GM19239 (cell line): Measurements from ENCODE around the gene CPAMD8.
"Not testable (repeated sequence)": the region's sequence is repeated elsewhere in the genome, so short reads cannot be mapped to it uniquely, and the experiment has no call there.

Experiments
- DNase-seq: peaks from one replicate; pipeline ENCODE4 v3.0.0; 2011; ENCODE audit warnings: low spot score; ENCODE audit not compliant: insufficient read length
- FAIRE-seq: peaks from 2 replicates; lab custom pipeline; 2011; peaks lifted over from hg19 to GRCh38; lab: Jason Lieb, UNC

The CPAMD8 gene

DNA sequence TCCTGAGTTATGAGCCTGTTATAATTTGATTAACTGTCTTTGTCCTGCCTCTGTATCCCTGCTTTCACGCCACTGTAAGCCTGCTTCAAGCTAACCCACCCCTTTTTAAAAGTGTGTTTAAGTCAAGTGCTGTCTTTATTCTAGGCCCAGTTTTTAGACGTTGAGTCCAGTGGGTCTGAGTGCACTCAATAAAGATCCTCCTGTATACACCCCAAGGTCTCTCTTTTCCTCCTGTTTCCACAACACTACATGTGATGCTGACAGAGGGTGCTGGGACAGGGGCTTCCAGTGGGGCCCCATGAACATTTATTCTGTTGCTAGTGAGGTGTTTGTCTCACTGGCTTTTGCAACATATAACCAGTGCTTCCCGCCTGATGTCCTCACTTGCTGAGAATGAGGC lies 144.5 kb downstream of the CPAMD8 start:
- DNase-seq, result no peak
- FAIRE-seq, result no peak

DNA sequence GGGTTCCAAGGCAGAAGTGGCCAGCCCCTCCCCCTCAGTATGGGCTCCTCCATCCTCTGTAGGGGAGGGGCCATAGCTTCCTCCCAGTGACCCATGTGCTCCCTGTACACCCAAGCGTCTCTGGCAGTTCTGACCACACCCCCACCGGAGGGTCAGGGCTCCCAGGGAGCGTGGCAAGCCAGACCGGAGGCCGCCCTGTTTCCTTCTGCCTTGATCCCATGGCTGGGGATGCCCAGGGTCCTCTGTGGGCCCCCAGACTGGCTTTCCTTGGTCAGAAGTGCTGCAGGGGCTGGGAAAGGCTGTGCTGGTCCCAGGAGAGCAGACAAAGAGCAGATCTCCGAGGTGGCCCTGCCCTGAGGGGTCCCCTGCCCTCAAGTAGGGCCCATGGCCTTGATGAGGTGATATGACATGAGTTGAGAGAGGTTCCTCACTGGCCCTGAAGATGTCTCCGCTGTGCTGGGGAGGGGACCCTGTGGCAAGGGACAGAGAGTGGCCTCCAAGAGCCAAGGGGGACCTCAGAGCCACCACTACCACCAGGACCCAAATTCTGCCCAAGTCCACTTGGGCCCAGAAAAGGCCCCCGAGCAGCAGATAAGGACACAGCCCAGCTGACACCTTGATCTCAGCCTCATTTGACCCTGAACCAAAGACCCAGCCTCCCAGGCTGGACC lies 145.6 kb downstream of the CPAMD8 start:
- DNase-seq, result no peak
- no peak for FAIRE-seq

DNA sequence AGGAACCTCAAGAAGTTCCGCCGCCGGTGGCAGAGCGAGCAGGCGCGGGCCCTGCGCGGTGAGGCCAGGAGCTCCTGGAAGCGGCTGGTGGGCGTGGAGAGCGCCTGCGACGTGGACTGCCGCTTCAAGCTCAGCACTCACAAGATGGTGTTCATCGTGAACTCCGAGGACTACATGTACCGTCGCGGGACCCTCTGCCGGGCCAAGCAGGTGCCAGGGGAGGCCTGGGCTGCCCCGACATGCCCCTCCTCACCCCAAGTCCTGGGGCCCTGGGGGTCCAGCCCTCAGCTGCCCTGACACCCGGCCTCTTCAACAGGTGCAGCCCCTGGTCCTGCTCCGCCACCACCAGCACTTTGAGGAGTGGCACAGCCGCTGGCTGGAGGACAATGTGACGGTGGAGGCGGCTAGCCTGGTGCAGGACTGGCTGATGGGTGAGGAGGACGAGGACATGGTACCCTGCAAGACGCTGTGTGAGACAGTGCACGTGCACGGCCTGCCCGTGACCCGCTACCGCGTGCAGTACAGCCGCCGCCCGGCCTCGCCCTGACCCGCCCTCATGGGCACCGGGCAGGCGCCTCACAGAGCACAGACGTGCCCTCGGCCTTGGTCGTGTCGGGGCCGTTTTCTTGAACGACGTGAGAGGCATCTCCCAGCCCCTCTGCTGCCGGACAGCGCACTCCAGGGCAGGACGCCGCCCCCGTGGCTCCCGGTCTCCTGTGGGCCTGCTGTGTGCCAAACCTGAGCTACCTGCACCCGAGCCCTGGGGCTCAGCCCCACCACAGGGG lies 148.2 kb downstream of the CPAMD8 start:
- FAIRE-seq, result no peak
- DNase-seq, result no peak

DNA sequence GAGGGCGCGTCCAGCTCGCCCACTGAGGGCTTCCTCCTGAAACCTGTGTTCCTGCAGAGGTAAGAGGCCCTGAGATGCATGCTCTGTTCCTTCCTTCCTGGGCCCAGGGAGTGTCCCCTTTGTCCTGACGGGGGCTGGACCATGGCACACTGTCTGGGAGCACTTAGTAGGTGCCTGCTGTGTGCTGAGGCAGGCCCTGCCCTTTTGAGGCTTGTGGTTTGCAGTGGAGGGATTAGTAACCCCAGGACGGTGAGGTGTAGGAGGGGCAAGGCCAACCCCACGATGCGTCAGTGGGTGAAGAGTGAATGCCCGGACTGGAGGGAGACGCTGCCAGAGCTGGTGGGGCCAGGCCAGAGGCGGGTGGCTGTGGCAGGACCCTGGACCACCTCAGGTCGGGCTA lies 149.0 kb downstream of the CPAMD8 start:
- DNase-seq, result no peak

DNA sequence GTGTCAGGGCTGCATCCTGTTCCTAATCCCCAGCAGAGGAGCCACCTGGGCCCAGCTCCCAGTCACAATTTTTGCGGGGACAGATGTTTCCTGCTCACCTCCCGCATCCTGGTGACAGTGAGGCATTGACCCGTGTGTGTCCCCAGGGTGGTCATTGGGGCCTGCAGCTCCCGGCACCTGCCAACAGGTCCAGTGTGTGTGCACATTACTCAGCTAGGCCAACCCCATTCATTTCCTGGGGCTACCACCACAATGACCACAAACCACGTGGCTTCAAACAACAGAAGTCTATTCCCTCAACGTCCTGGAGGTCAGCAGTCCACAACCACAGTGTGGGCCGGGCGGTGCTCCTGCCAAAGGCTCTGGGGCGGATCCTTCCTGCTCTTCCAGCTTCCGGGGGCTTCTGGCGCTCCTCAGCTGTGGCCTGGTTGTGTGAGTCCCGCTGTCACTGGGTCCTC lies 149.7 kb downstream of the CPAMD8 start:
- DNase-seq, result no peak
- FAIRE-seq, result no peak

More for the DNA sequence above, 149.0 kb downstream of the CPAMD8 start:
- no peak for FAIRE-seq

DNA sequence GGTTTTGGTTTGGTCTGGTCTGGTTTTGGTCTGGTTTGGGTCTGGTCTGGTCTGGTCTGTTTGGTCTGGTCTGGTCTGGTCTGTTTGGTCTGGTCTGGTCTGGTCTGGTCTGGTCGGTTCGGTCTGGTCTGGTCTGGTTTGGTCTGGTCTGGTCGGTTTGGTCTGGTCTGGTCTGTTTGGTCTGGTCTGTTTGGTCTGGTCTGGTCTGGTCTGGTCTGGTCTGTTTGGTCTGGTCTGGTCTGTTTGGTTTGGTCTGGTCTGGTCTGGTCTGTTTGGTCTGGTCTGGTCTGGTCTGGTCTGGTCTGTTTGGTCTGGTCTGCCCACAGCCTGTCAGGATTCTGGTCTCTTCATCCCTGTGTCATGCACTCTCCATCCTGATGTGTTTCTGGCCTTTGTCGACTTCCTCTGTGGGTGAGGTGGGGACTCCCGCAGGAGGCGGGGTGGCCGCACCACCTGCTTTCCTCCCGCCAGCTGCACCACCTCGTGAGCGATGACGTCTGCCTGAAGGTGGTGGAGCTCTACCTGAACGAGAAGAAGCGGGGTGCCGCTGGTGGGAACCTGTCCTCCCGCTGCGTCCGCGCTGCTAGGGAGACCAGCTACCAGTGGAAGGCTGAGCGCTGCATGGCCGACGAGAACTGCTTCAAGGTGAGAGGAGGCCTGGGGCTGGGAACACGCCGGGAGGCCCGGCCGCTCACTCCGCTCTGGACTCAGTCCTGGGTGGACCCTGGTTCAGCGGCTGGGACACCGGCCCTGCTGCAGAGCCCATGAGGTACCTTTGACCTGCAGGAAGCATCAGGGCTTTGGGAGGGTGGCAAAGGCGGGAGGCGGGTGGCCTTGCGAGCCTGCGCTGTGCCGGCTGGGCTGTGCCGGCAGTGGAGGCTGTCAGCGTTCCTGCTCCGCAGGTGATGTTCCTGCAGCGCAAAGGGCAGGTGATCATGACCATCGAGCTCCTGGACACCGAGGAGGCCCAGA lies 150.7 kb downstream of the CPAMD8 start:
- DNase-seq, result no peak
- peak; percentile 63 for FAIRE-seq

DNA sequence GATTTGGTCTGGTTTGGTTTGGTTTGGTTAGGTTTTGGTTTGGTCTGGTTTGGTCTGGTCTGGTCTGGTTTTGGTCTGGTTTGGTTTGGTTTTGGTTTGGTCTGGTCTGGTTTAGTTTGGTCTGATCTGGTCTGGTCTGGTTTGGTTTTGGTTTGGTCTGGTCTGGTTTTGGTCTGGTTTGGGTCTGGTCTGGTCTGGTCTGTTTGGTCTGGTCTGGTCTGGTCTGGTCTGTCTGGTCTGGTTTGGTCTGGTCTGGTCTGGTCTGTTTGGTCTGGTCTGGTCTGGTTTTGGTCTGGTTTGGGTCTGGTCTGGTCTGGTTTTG lies 151.7 kb downstream of the CPAMD8 start:
- not testable (repeated sequence) for FAIRE-seq, DNase-seq

DNA sequence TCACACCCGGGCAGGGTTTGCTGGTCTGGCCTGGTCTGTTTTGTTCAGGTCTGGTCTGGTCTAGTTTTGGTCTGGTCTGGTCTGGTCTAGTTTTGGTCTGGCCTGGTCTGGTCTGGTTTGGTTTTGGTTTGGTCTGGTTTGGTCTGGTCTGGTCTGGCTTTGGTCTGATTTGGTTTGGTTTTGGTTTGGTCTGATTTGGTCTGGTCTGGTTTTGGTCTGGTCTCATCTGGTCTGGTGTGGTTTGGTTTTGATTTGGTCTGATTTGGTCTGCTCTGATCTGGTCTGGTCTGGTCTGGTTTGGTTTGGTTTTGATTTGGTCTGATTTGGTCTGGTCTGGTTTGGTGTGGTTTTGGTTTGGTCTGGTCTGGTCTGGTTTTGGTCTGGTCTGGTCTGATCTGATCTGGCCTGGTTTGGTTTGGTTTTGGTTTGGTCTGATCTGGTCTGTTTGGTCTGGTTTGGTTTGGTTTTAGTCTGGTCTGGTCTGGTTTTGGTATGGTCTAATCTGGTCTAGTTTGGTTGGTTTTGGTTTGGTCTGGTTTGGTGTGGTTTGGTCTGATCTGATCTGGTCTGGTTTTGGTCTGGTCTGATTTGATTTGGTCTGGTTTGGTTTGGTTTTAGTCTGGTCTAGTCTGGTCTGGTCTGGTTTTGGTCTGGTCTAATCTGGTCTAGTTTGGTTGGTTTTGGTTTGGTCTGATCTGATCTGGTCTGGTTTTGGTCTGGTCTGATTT lies 152.2 kb downstream of the CPAMD8 start:
- peak; percentile 53 for FAIRE-seq
- no peak for DNase-seq

DNA sequence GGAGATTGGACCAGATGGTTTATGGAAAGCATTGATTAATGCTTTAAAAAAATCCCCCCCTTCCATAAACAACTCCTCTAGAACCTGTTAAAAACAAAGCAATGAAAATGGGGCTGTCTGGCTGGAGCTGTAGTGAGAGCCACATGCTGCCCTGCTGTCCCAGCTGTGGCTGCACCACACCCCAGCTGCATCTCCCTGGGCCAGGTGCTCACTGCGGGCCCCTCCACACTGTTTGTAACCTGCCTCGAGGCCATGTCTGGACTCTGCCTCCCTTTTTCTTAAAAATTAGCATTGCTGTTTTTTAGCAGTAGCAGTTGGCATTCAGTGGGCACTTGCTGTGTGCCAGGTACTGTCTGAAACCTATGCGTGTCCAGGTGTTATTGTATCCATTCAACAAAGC lies 153.0 kb downstream of the CPAMD8 start:
- FAIRE-seq, result no peak
- no peak for DNase-seq

DNA sequence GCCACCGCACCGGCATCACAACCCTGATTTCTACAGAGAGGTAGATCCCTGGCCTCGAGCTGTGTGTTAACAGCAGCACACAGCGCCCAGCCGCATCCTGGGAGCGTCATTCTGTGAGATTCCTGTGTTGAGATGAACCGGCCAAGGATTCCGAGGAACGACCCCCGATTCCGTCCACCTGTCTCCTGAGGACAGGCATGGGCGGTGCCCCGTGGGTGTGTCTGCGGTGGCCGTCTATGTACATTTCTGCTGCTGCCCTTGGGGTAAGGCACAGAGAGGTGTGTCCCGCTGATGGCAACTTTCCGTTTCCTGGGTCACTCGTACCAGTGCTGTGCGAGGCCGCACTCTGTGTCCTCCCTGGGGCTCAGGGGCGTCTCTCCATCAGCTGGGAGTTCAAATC lies 153.9 kb downstream of the CPAMD8 start:
- DNase-seq (no peak), FAIRE-seq (no peak)

DNA sequence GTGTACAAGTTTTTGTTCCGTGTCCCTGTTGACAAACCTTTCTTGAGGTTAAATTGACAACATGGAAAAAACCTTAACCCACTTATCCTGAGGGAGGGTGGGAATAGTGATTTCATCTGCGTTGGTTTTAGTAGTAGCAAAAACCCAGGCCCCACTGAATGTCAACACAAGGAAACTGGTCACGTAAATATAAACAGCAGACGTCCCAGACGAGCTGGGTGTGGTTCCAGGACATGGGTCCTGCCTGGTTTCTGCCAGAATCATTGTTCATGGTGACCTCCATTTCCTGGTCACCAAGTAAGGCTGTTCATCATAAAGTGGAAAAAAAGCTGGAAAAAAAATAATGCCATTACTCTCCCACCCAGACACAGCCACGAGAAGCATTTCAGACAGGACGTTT lies 154.7 kb downstream of the CPAMD8 start:
- FAIRE-seq (no peak), DNase-seq (no peak)

DNA sequence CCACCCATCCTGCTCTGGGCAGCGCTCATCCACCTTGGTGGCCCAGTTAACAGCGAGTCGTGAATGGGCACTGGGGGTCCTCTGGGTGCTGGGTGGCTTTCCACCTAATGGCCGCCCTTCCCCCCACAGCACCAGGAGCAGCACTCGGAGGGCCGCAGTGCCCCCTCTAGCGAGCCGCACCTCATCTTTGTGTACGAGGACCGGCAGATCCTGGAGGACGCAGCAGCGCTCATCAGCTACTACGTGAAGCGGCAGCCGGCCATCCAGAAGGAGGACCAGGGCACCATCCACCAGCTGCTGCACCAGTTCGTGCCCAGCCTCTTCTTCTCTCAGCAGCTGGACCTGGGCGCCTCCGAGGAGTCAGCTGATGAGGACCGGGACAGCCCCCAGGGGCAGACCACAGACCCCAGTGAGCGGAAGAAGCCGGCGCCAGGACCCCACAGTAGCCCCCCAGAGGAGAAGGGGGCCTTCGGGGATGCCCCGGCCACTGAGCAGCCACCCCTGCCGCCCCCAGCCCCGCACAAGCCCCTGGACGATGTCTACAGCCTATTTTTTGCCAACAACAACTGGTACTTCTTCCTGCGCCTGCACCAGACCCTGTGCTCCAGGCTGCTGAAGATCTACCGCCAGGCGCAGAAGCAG lies 157.2 kb downstream of the CPAMD8 start:
- no peak for FAIRE-seq
- DNase-seq, result no peak

DNA sequence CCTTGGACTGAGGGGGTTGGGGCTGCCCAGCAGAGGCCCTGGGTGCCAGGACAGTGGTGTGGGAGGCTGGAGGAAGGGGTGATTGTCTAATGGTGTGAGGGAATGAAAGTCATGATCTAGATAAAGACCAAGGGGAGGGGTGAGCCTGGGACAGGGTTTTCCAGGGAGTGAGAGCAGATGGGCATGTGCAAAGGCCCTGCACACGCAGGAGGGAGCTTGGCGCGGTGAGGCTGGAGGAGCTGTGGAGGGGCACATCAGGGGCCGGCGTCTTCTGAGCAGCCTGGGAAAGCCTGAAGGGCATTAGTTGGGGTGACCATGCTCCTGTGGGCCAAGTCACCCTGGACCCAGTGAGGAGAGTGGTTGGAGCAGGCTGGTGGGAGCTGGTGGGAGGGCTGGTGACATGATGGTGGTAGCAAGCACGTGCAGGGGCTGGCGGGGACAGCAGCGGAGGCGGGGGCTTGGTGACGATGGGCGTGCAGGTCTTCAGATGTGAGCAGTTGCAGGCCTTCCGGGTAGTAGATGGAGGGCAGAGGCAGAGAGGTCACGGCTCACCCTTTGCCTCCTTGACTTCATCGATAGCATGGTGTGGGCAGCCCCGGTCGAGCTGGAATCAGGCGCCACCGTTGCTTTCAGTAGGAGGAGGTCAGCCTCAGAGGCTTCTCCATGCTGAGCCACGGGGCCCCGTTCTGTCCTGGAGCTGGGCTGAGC lies 158.0 kb downstream of the CPAMD8 start:
- DNase-seq (no peak), FAIRE-seq (no peak)

DNA sequence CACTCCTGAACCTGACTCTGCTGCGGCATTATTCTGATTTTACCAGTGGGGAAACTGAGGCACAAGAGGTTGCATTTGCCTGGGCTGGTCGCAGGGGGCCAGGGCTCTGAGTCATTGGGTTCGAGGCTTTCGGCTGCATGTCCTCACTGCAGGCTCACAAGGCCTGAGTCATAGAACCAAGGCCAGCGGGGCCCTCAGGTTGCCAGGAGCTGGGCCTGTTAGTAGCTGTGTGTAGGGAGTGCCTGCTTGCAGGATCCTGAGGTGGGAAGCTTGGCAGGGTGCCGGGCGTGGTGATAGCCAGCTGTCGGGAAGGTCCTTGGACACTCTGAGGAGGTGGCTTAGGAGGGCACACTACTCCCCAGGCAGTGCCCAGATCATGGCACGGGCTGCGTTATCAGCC lies 159.4 kb downstream of the CPAMD8 start:
- FAIRE-seq, result no peak
- no peak for DNase-seq

DNA sequence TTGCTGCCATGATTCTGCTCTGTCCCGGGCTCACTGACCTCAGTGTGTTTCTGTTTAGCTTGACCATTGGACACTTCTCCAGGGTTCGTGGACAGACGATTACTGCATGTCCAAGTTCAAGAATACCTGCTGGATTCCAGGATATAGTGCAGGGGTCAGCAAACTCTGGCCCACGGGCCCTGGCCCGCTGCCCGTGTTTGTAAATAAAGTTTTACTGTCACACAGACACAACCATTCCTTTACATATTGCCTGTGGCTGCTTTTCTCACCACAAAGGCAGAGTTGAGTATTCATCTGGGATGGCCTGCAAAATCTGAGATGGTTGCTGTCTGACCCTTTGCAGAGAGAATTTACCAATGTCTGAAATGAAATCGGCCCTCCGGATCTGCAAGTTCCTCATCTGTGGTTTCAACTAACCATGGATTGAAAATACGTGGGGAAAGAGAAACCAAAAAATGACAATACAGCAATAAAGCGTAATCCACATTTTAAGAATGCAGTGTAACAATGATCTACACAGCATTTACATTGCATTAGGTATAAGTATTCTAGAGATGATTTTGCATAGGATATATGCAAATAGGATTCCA lies 163.7 kb downstream of the CPAMD8 start:
- FAIRE-seq (peak; percentile 45), DNase-seq (no peak)

DNA sequence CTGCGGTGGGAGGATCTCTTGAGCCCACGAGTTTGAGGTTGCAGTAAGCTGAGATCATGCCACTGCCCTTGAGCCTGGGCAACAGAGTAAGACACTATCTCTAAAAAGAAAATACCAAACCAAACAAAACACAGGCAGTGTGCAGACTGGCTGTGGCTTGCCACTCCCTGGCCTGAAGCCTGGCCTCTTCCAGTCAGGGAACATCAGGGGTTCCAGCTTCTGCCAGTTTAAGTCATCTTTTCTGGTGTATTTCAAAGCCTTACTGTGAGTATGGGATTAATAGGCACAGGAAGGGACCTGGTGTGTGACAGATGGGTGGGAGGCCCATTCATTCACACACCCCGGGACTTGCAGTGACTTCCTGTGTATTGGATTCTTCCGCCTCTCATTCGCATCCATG lies 164.8 kb downstream of the CPAMD8 start:
- FAIRE-seq (no peak), DNase-seq (no peak)

DNA sequence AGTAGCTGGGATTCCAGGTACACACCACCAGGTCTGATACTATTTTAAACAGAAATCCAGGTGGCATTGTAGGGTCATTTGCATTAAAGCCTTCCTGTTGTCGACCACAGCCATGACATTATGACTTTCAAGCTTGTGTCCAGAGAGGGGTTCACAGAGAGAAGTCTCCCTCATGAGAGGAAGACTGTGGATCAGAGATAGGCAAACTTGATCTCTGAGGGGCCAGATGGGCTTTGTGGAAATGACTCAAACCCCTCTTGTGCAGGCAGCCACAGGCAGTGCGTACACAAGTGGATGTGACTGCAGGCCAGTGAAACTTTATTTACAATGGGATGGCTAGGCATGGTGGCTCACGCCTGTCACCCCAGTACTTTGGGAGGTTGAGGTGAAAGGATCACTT lies 165.6 kb downstream of the CPAMD8 start:
- FAIRE-seq (no peak), DNase-seq (no peak)

DNA sequence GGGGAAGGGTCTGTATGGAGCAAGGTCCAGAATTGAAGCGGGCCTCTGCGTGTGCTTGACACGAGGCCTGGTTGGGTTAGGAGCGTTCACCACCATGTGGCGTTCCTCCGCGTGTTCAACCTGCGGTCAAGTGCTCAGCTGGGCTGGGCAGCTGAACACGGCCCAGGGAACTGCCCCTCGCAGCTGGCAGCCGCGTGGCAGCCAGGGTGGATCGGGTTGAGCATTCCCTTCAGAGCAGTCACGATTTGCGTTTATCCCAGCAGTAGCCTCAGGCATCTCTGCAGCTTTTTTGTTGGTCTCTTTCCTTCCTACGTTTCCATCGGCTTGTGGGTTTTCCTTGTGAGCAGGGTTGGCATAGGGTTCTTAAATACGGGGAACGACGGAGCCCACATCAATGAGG lies 166.5 kb downstream of the CPAMD8 start:
- no peak for DNase-seq
- no peak for FAIRE-seq

DNA sequence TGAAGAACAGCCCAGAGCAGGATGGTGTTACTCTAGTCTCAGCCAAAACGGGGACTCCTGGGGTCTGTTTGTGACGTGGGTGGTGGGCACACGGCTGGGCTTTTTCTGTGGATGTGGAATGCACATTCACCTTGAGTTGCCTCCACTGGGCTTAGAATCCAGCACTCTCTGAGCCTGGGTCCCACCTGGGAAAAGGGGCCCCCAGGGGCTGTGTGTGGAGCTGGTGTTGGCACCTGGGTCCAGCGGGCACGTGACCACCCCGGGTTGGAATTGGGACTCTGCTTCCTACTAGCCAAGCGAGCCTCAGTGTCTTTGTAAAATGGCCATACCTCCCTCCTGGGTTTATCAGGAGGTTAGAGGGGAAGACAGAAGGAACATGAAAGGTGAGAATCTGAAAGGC lies 167.0 kb downstream of the CPAMD8 start:
- no peak for DNase-seq
- no peak for FAIRE-seq
